Activated T-cell treated with anti-CD3 and anti-CD28 coated beads, Interleukin-2, amount 50 U/mL, for 72 hours (primary cell): ENCODE data around the gene ANKRD31. TPM values are rescaled to one million over a fixed set of nuclear protein-coding genes. Genes with fewer than 3 reads are reported as not detected.
"Not testable (repeated sequence)": the region's sequence is repeated elsewhere in the genome, so short reads cannot be mapped to it uniquely, and the experiment has no call there.

Experiments used
- ATAC-seq, 2 donors: fragments of 150-1000 bp; cut with Tn5 transposase; replicated peaks in 1 of 2; 2 replicates each; pipeline ENCODE4 v1.10.0; 2021; ENCODE audit warnings: moderate library complexity in 2 of 2, mild to moderate bottlenecking in 1 of 2
- DNase-seq, 2 donors: peaks; one replicate each; pipeline ENCODE4 v3.0.0; 2021 to 2022; ENCODE audit warnings: mixed read lengths in 1 of 2
- H3K27ac Mint-ChIP-seq: one replicate; pipeline ENCODE4 v1.8.0; 2022; ENCODE audit warnings: mild to moderate bottlenecking, moderate library complexity, mixed read lengths
- H3K27me3 Mint-ChIP-seq: one replicate; pipeline ENCODE4 v1.8.0; 2022; ENCODE audit warnings: low read depth, mixed read lengths
- H3K36me3 Mint-ChIP-seq, 2 donors: one replicate each; pipeline ENCODE4 v1.8.0; 2022; ENCODE audit warnings: mixed read lengths in 2 of 2, mild to moderate bottlenecking in 1 of 2; ENCODE audit not compliant: insufficient read depth in 2 of 2
- H3K4me1 Mint-ChIP-seq: one replicate; pipeline ENCODE4 v1.8.0; 2022; ENCODE audit warnings: low read depth, mixed read lengths
- H3K4me3 Mint-ChIP-seq, 2 donors: one replicate each; pipeline ENCODE4 v1.8.0; 2022; ENCODE audit warnings: mild to moderate bottlenecking in 2 of 2, mixed read lengths in 2 of 2, moderate library complexity in 2 of 2
- H3K9me3 Mint-ChIP-seq, 2 donors: one replicate each; pipeline ENCODE4 v1.8.0; 2022; ENCODE audit warnings: mixed read lengths in 2 of 2
- total RNA-seq, 2 donors: library from RNA; stranded (reverse); gene quantifications; one replicate each; pipeline ENCODE4 v1.2.3, GENCODE V29; 2022

The ANKRD31 gene
- total RNA-seq, 2 donors from 2014 or later, result 0.58 to 0.65 TPM

DNA sequence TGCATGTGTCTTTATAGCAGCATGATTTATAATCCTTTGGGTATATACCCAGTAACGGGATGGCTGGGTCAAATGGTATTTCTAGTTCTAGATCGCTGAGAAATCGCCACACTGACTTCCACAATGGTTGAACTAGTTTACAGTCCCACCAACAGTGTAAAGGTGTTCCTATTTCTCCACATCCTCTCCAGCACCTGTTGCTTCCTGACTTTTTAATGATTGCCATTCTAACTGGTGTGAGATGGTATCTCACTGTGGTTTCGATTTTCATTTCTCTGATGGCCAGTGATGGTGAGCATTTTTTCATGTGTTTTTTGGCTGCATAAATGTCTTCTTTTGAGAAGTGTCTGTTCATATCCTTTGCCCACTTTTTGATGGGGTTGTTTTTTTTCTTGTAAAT is 13.8 kb upstream of the ANKRD31 start:
- not testable (repeated sequence) for H3K27me3 Mint-ChIP-seq, H3K4me1 Mint-ChIP-seq, H3K36me3 Mint-ChIP-seq, H3K9me3 Mint-ChIP-seq, H3K27ac Mint-ChIP-seq, DNase-seq, ATAC-seq, H3K4me3 Mint-ChIP-seq

DNA sequence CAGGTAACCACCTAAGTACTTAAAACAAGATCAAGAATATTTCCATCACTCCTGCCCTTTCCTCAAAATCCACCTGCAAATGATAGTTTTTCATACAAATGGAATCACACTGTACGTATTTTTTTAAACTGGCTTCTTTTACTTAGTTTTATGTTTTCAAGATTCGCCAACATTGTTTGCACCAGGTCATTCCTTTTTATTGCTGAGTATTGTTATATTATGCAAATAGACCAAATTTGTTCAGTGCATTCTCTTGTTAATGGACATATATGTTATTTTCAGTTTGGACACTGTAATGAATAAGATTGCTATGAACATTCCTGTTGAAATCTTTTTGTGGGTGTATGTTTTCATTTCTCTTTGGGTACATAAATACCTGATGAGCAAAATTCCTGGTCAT is 8.3 kb upstream of the ANKRD31 start:
- Mint-ChIP-seq H3K9me3 (no peaks in the 10 kb centered on the region), H3K4me3 (no peak overlapping the region), H3K36me3 (no peaks in the 10 kb centered on the region), H3K4me1 (no peaks in the 10 kb centered on the region), H3K27me3 (no peaks in the 10 kb centered on the region), H3K27ac (no peak overlapping the region)
- no peak for DNase-seq
- no peak for ATAC-seq

DNA sequence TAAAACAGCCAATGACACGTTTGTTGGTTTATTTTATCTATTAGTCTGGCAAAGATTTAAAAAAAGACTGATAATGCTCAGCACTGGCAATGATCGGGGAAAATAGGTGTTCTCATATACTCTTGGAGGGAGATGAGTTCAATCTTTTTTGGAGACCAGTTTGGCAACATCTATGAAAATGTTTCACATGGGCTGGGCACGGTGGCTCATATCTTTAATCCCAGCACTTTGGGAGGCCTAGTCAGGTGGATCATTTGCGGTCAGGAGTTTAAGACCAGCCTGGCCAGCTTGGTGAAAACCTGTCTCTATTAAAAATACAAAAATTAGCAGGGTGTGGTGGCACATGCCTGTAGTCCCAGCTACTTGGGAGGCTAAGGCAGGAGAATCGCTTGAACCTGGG is 6.8 kb upstream of the ANKRD31 start:
- H3K4me1 Mint-ChIP-seq, result no peaks in the 10 kb centered on the region
- H3K9me3 Mint-ChIP-seq, result no peaks in the 10 kb centered on the region
- ATAC-seq (no peak), DNase-seq (no peak)
- no peak overlapping the region for H3K4me3 Mint-ChIP-seq
- no peaks in the 10 kb centered on the region for H3K27me3 Mint-ChIP-seq
- H3K36me3 Mint-ChIP-seq, result no peaks in the 10 kb centered on the region
- H3K27ac Mint-ChIP-seq, result no peak overlapping the region

DNA sequence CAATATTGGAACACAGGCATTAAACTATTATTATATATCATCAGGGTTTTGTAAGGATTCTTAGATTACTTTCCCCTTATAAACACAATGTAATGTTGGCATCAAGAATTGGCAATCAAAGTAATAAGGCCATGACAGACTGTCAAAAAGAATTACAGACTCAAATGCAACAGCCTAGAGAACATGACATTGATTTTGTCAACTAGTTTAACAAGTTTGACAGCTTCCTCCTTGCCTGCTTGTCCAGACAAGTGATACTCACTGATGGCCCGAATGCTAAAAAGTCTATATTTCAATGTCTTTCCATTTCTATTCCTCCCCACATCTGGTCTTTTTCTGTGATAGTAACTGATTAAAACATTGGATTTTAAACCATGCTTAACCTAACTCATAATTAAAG is 6.4 kb upstream of the ANKRD31 start:
- Mint-ChIP-seq H3K27ac (no peak overlapping the region), H3K4me1 (no peaks in the 10 kb centered on the region), H3K27me3 (no peaks in the 10 kb centered on the region), H3K9me3 (no peaks in the 10 kb centered on the region), H3K36me3 (no peaks in the 10 kb centered on the region), H3K4me3 (no peak overlapping the region)
- DNase-seq, result no peak
- no peak for ATAC-seq

DNA sequence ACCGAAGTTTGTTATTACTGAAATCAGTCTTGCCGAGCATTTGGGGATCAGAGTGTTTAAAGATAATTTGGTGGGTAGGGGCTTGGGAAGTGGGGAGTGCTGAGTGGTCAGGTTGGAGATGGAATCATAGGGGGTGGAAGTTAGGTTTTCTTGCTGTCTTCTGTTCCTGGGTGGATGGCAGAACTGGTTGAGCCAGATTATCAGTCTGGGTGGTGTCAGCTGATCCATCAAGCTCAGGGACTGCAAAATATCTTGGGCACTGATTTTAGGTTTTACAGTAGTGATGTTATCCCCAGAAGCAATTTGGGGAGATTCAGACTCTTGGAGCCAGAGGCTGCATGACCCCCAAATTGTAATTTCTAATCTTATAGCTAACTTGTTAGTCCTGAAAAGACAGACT is 5.4 kb upstream of the ANKRD31 start:
- Mint-ChIP-seq H3K27ac (no peak overlapping the region), H3K9me3 (no peaks in the 10 kb centered on the region), H3K36me3 (no peaks in the 10 kb centered on the region), H3K4me3 (no peak overlapping the region), H3K4me1 (no peaks in the 10 kb centered on the region), H3K27me3 (no peaks in the 10 kb centered on the region)
- ATAC-seq (no peak), DNase-seq (no peak)

DNA sequence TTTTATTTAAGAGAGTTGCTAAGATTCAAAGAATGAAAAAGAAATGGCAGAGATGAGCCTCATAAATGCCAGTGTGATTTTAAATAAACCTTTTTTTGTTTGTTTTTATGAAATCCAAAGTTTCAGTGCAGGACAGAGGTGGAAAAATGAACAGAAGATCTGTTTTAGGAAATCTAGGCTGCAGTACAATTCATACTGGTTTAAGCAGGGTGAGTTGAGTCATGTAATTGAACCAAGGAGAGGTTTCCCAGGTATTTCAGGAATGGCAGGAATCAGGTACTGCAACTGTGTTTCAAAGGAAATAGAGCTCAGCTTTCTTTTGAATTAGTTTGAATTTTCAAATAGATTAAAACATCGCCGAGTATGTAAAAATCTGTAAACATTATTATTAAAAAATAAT is 3.0 kb upstream of the ANKRD31 start:
- no peak for ATAC-seq
- H3K27me3 Mint-ChIP-seq, result no peaks in the 10 kb centered on the region
- no peak for DNase-seq
- no peak overlapping the region for H3K27ac Mint-ChIP-seq
- H3K4me3 Mint-ChIP-seq, result no peak overlapping the region
- H3K4me1 Mint-ChIP-seq, result peaks cover 17% of the 10 kb centered on the region
- H3K36me3 Mint-ChIP-seq, result no peaks in the 10 kb centered on the region
- H3K9me3 Mint-ChIP-seq, result no peaks in the 10 kb centered on the region

DNA sequence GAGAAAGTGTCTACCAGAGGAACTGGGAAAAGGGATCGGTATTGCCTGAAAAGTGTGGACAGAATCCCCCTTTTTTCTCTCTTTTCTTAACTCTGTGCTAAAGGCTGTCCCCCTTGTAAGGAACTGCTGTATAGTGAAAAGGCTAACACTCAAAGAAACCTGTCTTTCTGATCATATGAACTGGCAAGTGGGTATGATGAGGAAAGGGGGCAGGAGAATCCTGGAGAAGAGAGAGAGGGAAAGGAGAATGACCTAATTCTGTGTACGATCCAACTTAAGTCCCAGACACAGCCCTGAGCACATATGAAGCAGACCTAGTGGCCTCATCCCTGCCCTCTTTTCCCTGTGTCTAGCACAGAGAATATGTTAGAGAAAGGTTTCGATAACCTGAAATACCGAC is 967 bp downstream of the ANKRD31 start:
- Mint-ChIP-seq H3K27ac (peak overlapping the region; percentile 89), H3K4me1 (peaks cover 17% of the 10 kb centered on the region), H3K36me3 (no peaks in the 10 kb centered on the region), H3K4me3 (peak overlapping the region; percentile 85 to 92), H3K27me3 (no peaks in the 10 kb centered on the region), H3K9me3 (no peaks in the 10 kb centered on the region)
- peak in 1 of 2 donors; percentile 2 for DNase-seq
- no peak for ATAC-seq

DNA sequence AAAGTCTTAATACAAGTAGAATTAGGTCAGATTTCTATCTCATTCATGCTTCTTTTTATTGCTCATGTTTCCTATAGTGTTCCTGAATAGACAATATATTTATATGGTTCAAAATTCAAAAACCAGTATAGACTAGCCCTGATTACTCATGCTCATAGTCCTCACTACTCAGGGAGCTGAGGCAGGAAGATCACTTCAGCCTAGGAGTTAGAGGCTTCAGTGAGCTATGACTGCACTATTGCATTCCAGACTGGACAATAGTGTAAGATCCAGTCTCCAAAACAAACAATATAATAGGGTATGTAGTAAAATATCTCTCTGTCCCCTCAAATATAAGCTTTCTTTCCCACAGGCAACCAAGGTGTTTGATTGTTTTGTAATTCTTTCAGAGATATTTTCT is 2.4 kb downstream of the ANKRD31 start:
- Mint-ChIP-seq H3K4me1 (peaks cover 17% of the 10 kb centered on the region), H3K27me3 (no peaks in the 10 kb centered on the region), H3K27ac (no peak overlapping the region), H3K36me3 (no peaks in the 10 kb centered on the region), H3K9me3 (no peaks in the 10 kb centered on the region), H3K4me3 (no peak overlapping the region)
- ATAC-seq, result no peak
- DNase-seq, result no peak

DNA sequence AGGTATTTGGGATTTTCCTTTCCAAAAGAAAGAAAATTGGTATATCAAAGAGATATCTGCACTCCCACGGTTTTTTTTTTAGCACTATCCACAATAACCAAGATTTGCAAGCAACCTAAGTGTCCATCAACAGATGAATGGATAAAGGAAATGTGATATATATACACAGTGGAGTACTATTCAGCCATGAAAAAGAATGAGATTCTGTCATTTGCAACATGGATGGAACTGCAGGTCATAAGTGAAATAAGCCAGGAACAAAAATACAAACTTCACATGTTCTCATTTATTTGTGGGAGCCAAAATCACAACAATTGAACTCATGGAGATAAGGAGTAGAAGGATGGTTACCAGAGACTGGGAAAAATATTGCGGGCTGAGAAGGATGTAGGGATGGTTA is 9.8 kb downstream of the ANKRD31 start:
- no peak for ATAC-seq
- Mint-ChIP-seq H3K4me1 (no peaks in the 10 kb centered on the region), H3K27ac (no peak overlapping the region), H3K27me3 (no peaks in the 10 kb centered on the region), H3K36me3 (peaks cover 0 to 2% of the 10 kb centered on the region in 2 donors), H3K4me3 (no peak overlapping the region), H3K9me3 (peaks cover 0 to 5% of the 10 kb centered on the region in 2 donors)
- DNase-seq, result no peak

DNA sequence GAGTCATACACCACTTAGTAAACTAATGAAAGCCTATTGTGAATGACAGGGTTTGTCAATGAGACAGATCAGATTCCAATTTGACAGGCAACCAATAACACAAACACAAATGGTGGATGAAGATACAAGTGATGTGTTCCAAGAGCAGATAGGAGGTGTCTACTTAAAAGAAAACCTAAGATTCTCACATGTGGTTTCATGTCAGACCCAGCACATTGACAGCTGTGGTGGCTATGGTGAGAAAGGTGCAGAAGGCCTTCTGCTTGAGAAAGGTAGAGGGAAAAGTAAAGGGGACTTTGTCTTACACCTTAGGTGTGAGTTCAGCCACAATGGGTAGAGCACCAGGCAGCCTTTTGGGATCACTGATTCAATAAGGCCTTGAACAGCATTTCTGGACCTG is 11.2 kb downstream of the ANKRD31 start:
- ATAC-seq (no peak), DNase-seq (no peak)
- peaks cover 0 to 2% of the 10 kb centered on the region in 2 donors for H3K36me3 Mint-ChIP-seq
- no peak overlapping the region for H3K27ac Mint-ChIP-seq
- peaks cover 0 to 5% of the 10 kb centered on the region in 2 donors for H3K9me3 Mint-ChIP-seq
- H3K27me3 Mint-ChIP-seq, result no peaks in the 10 kb centered on the region
- H3K4me1 Mint-ChIP-seq, result no peaks in the 10 kb centered on the region
- H3K4me3 Mint-ChIP-seq, result no peak overlapping the region

DNA sequence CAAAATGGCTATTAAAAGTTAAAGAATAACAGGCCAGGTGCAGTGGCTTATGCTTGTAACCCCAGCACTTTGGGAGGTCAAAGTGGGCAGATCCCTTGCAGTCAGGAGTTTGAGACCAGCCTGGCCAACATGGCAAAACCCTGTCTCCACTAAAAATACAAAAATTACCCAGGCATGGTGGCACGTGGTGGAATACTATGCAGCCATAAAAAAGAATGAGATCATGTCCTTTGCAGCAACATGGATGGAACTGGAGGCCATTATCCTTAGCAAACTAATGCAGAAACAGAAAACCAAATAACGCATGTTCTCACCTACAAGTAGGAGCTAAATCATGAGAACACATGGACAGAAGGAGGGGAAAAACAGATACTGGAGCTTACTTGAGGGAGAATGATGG is 15.9 kb downstream of the ANKRD31 start:
- not testable (repeated sequence) for H3K4me1 Mint-ChIP-seq, H3K27ac Mint-ChIP-seq, H3K4me3 Mint-ChIP-seq, DNase-seq, H3K27me3 Mint-ChIP-seq, ATAC-seq
- H3K36me3 Mint-ChIP-seq, result peaks cover 13 to 21% of the 10 kb centered on the region in 2 donors
- H3K9me3 Mint-ChIP-seq, result peaks cover 6 to 16% of the 10 kb centered on the region in 2 donors

DNA sequence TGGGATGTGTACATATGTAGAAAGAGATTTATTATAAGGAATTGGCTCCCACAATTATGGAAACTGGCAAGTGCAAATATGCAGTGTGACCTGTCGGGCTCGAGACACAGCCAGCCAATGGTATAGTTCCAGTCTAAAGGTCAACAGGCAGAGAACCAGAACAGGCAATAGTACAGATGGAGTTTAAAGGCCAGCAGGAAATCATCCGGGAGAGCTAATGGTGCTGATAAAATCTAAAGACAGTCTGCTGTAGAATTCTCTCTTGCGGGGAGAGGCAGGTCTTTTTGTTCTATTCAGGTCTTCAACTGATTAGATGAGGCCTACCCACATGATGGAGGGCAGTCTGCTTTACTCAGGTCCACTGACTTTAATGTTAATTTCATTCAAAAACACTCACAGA is 21.8 kb downstream of the ANKRD31 start:
- no peak for DNase-seq
- Mint-ChIP-seq H3K27me3 (no peaks in the 10 kb centered on the region), H3K36me3 (peaks cover 11 to 16% of the 10 kb centered on the region in 2 donors), H3K27ac (no peak overlapping the region), H3K4me1 (no peaks in the 10 kb centered on the region), H3K4me3 (no peak overlapping the region), H3K9me3 (peaks cover 6 to 13% of the 10 kb centered on the region in 2 donors)
- ATAC-seq, result no peak

DNA sequence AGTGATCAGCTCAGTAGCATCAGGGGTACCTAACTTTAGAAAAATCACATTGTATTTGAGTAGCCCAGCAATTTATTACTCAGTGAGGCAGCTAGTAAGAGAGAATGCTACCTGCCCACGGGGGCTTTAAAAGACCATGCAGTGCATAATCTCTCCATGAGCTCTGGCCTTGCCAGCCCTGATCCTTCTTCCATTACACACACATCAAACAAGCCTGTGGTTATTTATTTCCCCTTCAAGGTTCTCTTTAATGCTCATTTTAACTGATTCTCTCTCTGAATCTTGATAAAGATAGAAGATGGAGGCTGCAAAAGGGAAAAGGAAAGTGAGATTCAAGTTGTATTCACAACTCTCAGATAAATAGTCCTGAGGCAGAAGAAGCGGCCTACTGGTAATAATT is 22.3 kb downstream of the ANKRD31 start:
- no peaks in the 10 kb centered on the region for H3K27me3 Mint-ChIP-seq
- DNase-seq, result no peak
- peaks cover 10 to 16% of the 10 kb centered on the region in 2 donors for H3K36me3 Mint-ChIP-seq
- H3K4me3 Mint-ChIP-seq, result no peak overlapping the region
- H3K9me3 Mint-ChIP-seq, result peaks cover 6 to 13% of the 10 kb centered on the region in 2 donors
- no peaks in the 10 kb centered on the region for H3K4me1 Mint-ChIP-seq
- H3K27ac Mint-ChIP-seq, result no peak overlapping the region
- ATAC-seq, result no peak

DNA sequence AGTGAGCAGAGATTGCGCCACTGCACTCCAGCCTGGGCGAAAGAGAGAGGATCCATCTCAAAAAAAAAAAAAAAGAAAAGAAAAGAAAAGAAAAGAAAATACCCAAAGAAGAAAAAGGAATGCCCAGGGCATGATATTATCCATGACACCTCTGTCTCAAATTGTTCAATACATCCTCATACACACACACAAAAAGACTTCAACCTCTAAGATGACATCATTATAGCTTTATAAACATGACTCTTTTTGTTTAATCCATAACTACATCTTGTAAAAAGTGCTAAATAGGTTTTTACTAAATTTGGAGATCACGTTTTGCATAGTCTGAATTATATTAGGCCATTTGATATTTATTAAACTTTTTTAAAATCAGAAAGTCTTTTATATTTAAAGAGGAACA is 33.1 kb downstream of the ANKRD31 start:
- ATAC-seq, result no peak
- no peak overlapping the region for H3K27ac Mint-ChIP-seq
- no peaks in the 10 kb centered on the region for H3K9me3 Mint-ChIP-seq
- no peak overlapping the region for H3K4me3 Mint-ChIP-seq
- H3K27me3 Mint-ChIP-seq, result no peaks in the 10 kb centered on the region
- DNase-seq, result no peak
- H3K36me3 Mint-ChIP-seq, result no peaks in the 10 kb centered on the region
- H3K4me1 Mint-ChIP-seq, result no peaks in the 10 kb centered on the region
